K562 (cell line): ENCODE data around the gene OR52E6. TPM values are rescaled to one million over a fixed set of nuclear protein-coding genes. Genes with fewer than 3 reads are reported as not detected.
A peak's percentile ranks its signal among the peaks of the same experiment; 100 is the strongest.

Experiments used
- BCOR ChIP-seq: fragments of 450-650 bp; IDR thresholded peaks from 2 replicates; pipeline ENCODE4 v1.6.1; 2016
- CBX3 ChIP-seq, 2 experiments: IDR thresholded peaks; 1 replicate in 1 of 2; 2 replicates in 1 of 2; pipeline ENCODE4 v1.6.1; 2012; ENCODE audit warnings: inconsistent platforms in 2 of 2, low read length in 2 of 2, borderline replicate concordance in 1 of 2, control low read depth in 1 of 2
- CHD4 ChIP-seq: fragments of 200-600 bp; sonication (generic); IDR thresholded peaks from 3 replicates; pipeline ENCODE4 v1.6.1; 2012; ENCODE audit warnings: low read depth, mild to moderate bottlenecking, mixed read lengths, low read length, inconsistent platforms; ENCODE audit not compliant: insufficient read depth, insufficient replicate concordance, poor library complexity, severe bottlenecking
- DPF2 ChIP-seq: fragments of 450-650 bp; IDR thresholded peaks from 2 replicates; pipeline ENCODE4 v1.6.1; 2016
- FOXP4 ChIP-seq: sonication (generic); formaldehyde crosslinking; IDR thresholded peaks from 2 replicates; pipeline ENCODE4 v1.8.0; 2022; ENCODE audit warnings: mild to moderate bottlenecking, missing genetic modification reagents, borderline replicate concordance
- GATAD2B ChIP-seq: fragments of 450-650 bp; IDR thresholded peaks from 2 replicates; pipeline ENCODE4 v1.6.1; 2017; ENCODE audit warnings: mild to moderate bottlenecking, borderline replicate concordance
- HMG20A ChIP-seq: fragments of 450-650 bp; formaldehyde crosslinking; conservative IDR thresholded peaks from 2 replicates; pipeline ENCODE4 v1.4.0; 2020; ENCODE audit warnings: mild to moderate bottlenecking, mixed read lengths
- HMGN3 ChIP-seq: IDR thresholded peaks from 2 replicates; pipeline ENCODE4 v1.6.1; 2011; ENCODE audit warnings: borderline replicate concordance, low read depth, mild to moderate bottlenecking, mixed read lengths, low read length; ENCODE audit not compliant: insufficient read length; ENCODE audit errors: extremely low read depth
- ILK ChIP-seq: fragments of 450-650 bp; IDR thresholded peaks from 2 replicates; pipeline ENCODE4 v1.6.1; 2016; ENCODE audit warnings: missing genetic modification characterization, low read depth, mild to moderate bottlenecking, missing compliant biosample characterization, moderate library complexity, borderline replicate concordance
- KLF16 ChIP-seq: IDR thresholded peaks from 2 replicates; pipeline ENCODE4 v1.6.1; 2016; ENCODE audit warnings: antibody characterized with exemption
- NCOR1 ChIP-seq: fragments of 450-650 bp; IDR thresholded peaks from 2 replicates; pipeline ENCODE4 v1.6.1; 2016; ENCODE audit warnings: mild to moderate bottlenecking, moderate library complexity
- PPARD ChIP-seq: fragments of 250-450 bp; sonication (Bioruptor Pico); IDR thresholded peaks from 2 replicates; pipeline ENCODE4 v1.8.0; 2022; ENCODE audit warnings: inconsistent platforms, mild to moderate bottlenecking, moderate library complexity
- RBM22 ChIP-seq: fragments of 200-400 bp; formaldehyde crosslinking; IDR thresholded peaks from 2 replicates; pipeline ENCODE4 v1.6.1; 2018; ENCODE audit warnings: low read length, low read depth; ENCODE audit not compliant: poor library complexity, severe bottlenecking
- SAFB2 ChIP-seq: fragments of 200-400 bp; formaldehyde crosslinking; IDR thresholded peaks from 2 replicates; pipeline ENCODE4 v1.6.1; 2018; ENCODE audit warnings: borderline replicate concordance, low read length, low read depth, moderate library complexity; ENCODE audit not compliant: severe bottlenecking
- SAP30 ChIP-seq: fragments of 200-600 bp; sonication (generic); IDR thresholded peaks from 2 replicates; pipeline ENCODE4 v1.6.1; 2012; ENCODE audit warnings: borderline replicate concordance, low read depth, mild to moderate bottlenecking, moderate library complexity, low read length, control low read depth, inconsistent platforms; ENCODE audit not compliant: insufficient read depth, poor library complexity, severe bottlenecking
- SMAD4 ChIP-seq: fragments of 250-450 bp; sonication (Bioruptor Pico); conservative IDR thresholded peaks from 2 replicates; pipeline ENCODE4 v1.8.0; 2021; ENCODE audit warnings: inconsistent platforms, mild to moderate bottlenecking, moderate library complexity
- SOX6 ChIP-seq: fragments of 450-650 bp; IDR thresholded peaks from 2 replicates; pipeline ENCODE4 v1.6.1; 2014; ENCODE audit warnings: mild to moderate bottlenecking
- TAF1 ChIP-seq: IDR thresholded peaks from 2 replicates; pipeline ENCODE4 v1.6.1; 2011; ENCODE audit warnings: mild to moderate bottlenecking, low read length, moderate library complexity; ENCODE audit not compliant: insufficient read depth, control insufficient read depth, severe bottlenecking; ENCODE audit errors: extremely low read depth
- TRIM28 ChIP-seq: fragments of 450-650 bp; IDR thresholded peaks from 2 replicates; pipeline ENCODE4 v1.6.1; 2017
- YBX1 ChIP-seq: fragments of 450-650 bp; IDR thresholded peaks from 2 replicates; pipeline ENCODE4 v1.7.1; 2016; ENCODE audit warnings: mild to moderate bottlenecking
- ZFP36 ChIP-seq: fragments of 150-350 bp; IDR thresholded peaks from 2 replicates; pipeline ENCODE4 v1.6.1; 2018; ENCODE audit warnings: low read length, low read depth; ENCODE audit not compliant: partially characterized antibody
- ZNF12 ChIP-seq: sonication (generic); formaldehyde crosslinking; IDR thresholded peaks from 2 replicates; pipeline ENCODE4 v1.4.0; 2020; ENCODE audit warnings: mild to moderate bottlenecking, missing genetic modification reagents
- ZNF197 ChIP-seq: fragments of 200-800 bp; sonication (Bioruptor generic); IDR thresholded peaks from 2 replicates; pipeline ENCODE4 v1.6.1; 2016; ENCODE audit warnings: low read depth, missing genetic modification characterization, missing compliant biosample characterization
- ZNF217 ChIP-seq: sonication (generic); formaldehyde crosslinking; IDR thresholded peaks from 2 replicates; pipeline ENCODE4 v1.8.0; 2022; ENCODE audit warnings: mild to moderate bottlenecking, missing genetic modification reagents
- ZNF239 ChIP-seq: fragments of 250-450 bp; sonication (Bioruptor Pico); IDR thresholded peaks from 2 replicates; pipeline ENCODE4 v1.4.0; 2020; ENCODE audit warnings: mild to moderate bottlenecking
- polyA plus RNA-seq, 8 experiments: library from polyadenylated mRNA; depleted of rRNA in 4 of 8; stranded (reverse) in 5 of 8; unstranded in 3 of 8; fragments of >200 nt; fragmentation: Nextera tagmentation in 2 of 8; fragmentation: Illumina TruSeq in 1 of 8; extraction: Ambion mirVana in 2 of 8; extraction: Trizol in 1 of 8; gene quantifications; 2 replicates each; pipeline versions ENCODE4 v1.2.1 to v1.2.3, GENCODE V29; 2011 to 2014; ENCODE audit warnings: inconsistent platforms in 1 of 8, missing spikeins in 1 of 8
- total RNA-seq, 7 experiments: library from RNA; depleted of rRNA in 6 of 7; stranded (reverse); fragments of >200 nt in 6 of 7; fragmentation: Illumina TruSeq in 2 of 7; extraction: Trizol in 2 of 7; gene quantifications; 2 replicates each; pipeline versions ENCODE4 v1.2.1 to v1.2.3, GENCODE V29; 2011 to 2021; ENCODE audit warnings: low replicate concordance in 1 of 7
- TF ChIP-seq, protein P1 (sequence below): fragments of 250-450 bp; sonication (Bioruptor Pico); IDR thresholded peaks from 2 replicates; pipeline ENCODE4 v1.8.0; 2022; ENCODE audit warnings: moderate library complexity, mild to moderate bottlenecking, inconsistent platforms

Gene OR52E6
- total and polyA plus RNA-seq, 9 of the 15 experiments (the other 6 are each of a cell fraction or from before 2014, with no cell fraction given) = not detected

GRCh38 chr11:5809905-5810795, 31.5 kb downstream of the OR52E6 start (continued):
- TF ChIP-seq HMG20A (CRISPR knock-in tag) = no peak
- TF ChIP-seq RBM22 = no peak
- TF ChIP-seq TAF1 = no peak
- TF ChIP-seq GATAD2B = no peak
- peak in 1 of 2 experiments; percentile 68; a peak in 1 of 3 replicates for TF ChIP-seq CBX3 (IDR thresholded peaks at IDR 0.05; ENCODE audit: borderline replicate concordance in 1 of 2, low read length in 2 of 2)
- TF ChIP-seq TRIM28 = peak; percentile 55
- TF ChIP-seq KLF16 = peak; percentile 51; the same call in 1 of the 2 replicates
- TF ChIP-seq ZNF239 (CRISPR knock-in tag) = no peak
- no peak for TF ChIP-seq HMGN3
- TF ChIP-seq YBX1 = no peak
- TF ChIP-seq ZFP36 = no peak
- TF ChIP-seq SAP30 = no peak
- peak; percentile 47 for TF ChIP-seq BCOR
- no peak for TF ChIP-seq ZNF12 (CRISPR knock-in tag)
- TF ChIP-seq NCOR1 = peak; percentile 77
- no peak for TF ChIP-seq ZNF197 (CRISPR knock-in tag)
- TF ChIP-seq SMAD4 (CRISPR knock-in tag) = no peak
- TF ChIP-seq CHD4 = no peak
- no peak for TF ChIP-seq PPARD (CRISPR knock-in tag)
- TF ChIP-seq SAFB2 = no peak
- TF ChIP-seq ZNF217 = no peak
- TF ChIP-seq, protein P1, sequence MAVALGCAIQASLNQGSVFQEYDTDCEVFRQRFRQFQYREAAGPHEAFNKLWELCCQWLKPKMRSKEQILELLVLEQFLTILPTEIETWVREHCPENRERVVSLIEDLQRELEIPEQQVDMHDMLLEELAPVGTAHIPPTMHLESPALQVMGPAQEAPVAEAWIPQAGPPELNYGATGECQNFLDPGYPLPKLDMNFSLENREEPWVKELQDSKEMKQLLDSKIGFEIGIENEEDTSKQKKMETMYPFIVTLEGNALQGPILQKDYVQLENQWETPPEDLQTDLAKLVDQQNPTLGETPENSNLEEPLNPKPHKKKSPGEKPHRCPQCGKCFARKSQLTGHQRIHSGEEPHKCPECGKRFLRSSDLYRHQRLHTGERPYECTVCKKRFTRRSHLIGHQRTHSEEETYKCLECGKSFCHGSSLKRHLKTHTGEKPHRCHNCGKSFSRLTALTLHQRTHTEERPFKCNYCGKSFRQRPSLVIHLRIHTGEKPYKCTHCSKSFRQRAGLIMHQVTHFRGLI (CRISPR knock-in tag) = no peak
- TF ChIP-seq ILK (tag) = no peak
- no peak for TF ChIP-seq FOXP4 (CRISPR knock-in tag)
- TF ChIP-seq DPF2 = peak; percentile 96
- peak; percentile 67 for TF ChIP-seq SOX6
